ENCODE measurements around the gene RFT1.

- TF ChIP-seq, protein P1, sequence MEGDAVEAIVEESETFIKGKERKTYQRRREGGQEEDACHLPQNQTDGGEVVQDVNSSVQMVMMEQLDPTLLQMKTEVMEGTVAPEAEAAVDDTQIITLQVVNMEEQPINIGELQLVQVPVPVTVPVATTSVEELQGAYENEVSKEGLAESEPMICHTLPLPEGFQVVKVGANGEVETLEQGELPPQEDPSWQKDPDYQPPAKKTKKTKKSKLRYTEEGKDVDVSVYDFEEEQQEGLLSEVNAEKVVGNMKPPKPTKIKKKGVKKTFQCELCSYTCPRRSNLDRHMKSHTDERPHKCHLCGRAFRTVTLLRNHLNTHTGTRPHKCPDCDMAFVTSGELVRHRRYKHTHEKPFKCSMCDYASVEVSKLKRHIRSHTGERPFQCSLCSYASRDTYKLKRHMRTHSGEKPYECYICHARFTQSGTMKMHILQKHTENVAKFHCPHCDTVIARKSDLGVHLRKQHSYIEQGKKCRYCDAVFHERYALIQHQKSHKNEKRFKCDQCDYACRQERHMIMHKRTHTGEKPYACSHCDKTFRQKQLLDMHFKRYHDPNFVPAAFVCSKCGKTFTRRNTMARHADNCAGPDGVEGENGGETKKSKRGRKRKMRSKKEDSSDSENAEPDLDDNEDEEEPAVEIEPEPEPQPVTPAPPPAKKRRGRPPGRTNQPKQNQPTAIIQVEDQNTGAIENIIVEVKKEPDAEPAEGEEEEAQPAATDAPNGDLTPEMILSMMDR (IDR thresholded peaks at IDR 0.05; ENCODE audit: insufficient read depth, low read length) = no peak
- TF ChIP-seq POLR2AphosphoS5 (IDR thresholded peaks at IDR 0.05; ENCODE audit: low read depth) (no peak), REST (IDR thresholded peaks at IDR 0.05; ENCODE audit: insufficient replicate concordance, low read depth) (no peak)
Observed at GRCh38 chr3:53067567-53067966, 62.7 kb downstream of the RFT1 start.

Data from HL-60 (cell line).